ENCODE measurements around the gene PAK1.
"Not testable (repeated sequence)": the region's sequence is repeated elsewhere in the genome, so short reads cannot be mapped to it uniquely, and the experiment has no call there.

PAK1 gene

GRCh38 chr11:77473801-77474683 lies at the start of gene PAK1:
Gene PAK1 (minus strand): TSS chr11:77474094. CDS start chr11:77392520, 81,574 bp downstream.
- DNase-seq, result peak; percentile 70 to 76

GRCh38 chr11:77522215-77522614 lies 48.3 kb upstream of the PAK1 start:
- no peak for DNase-seq

GRCh38 chr11:77519847-77520246 lies 46.0 kb upstream of the PAK1 start:
- no peak for DNase-seq

GRCh38 chr11:77518471-77518870 lies 44.6 kb upstream of the PAK1 start:
- DNase-seq, result no peak

GRCh38 chr11:77517753-77518152 lies 43.9 kb upstream of the PAK1 start:
- DNase-seq, result no peak

GRCh38 chr11:77517226-77517625 lies 43.3 kb upstream of the PAK1 start:
- no peak for DNase-seq

- no peak for DNase-seq
Measured at GRCh38 chr11:77515483-77515882, 41.6 kb upstream of the PAK1 start.

- no peak for DNase-seq
Measured at GRCh38 chr11:77515063-77515462, 41.2 kb upstream of the PAK1 start.

- no peak for DNase-seq
Measured at GRCh38 chr11:77512092-77512491, 38.2 kb upstream of the PAK1 start.

- no peak for DNase-seq
Measured at GRCh38 chr11:77510851-77511250, 37.0 kb upstream of the PAK1 start.

GRCh38 chr11:77510095-77510494 lies 36.2 kb upstream of the PAK1 start:
- no peak for DNase-seq

GRCh38 chr11:77508019-77508418 lies 34.1 kb upstream of the PAK1 start:
- no peak for DNase-seq

- DNase-seq, result no peak
Measured at GRCh38 chr11:77506857-77507256, 33.0 kb upstream of the PAK1 start.

GRCh38 chr11:77505956-77506355 lies 32.1 kb upstream of the PAK1 start:
- no peak for DNase-seq

GRCh38 chr11:77503006-77503405 lies 29.1 kb upstream of the PAK1 start:
- DNase-seq, result no peak

- DNase-seq, result no peak
Measured at GRCh38 chr11:77502346-77502905, 28.5 kb upstream of the PAK1 start.

- DNase-seq, result no peak
Measured at GRCh38 chr11:77501758-77502157, 27.9 kb upstream of the PAK1 start.

GRCh38 chr11:77497368-77497767 lies 23.5 kb upstream of the PAK1 start:
- DNase-seq, result no peak

- no peak for DNase-seq
Measured at GRCh38 chr11:77495526-77495925, 21.6 kb upstream of the PAK1 start.

GRCh38 chr11:77490035-77490434 lies 16.1 kb upstream of the PAK1 start:
- DNase-seq, result not testable (repeated sequence)

GRCh38 chr11:77487790-77488189 lies 13.9 kb upstream of the PAK1 start:
- DNase-seq, result no peak

GRCh38 chr11:77479746-77480352 lies 6.0 kb upstream of the PAK1 start:
- DNase-seq, result no peak

- no peak for DNase-seq
Measured at GRCh38 chr11:77475206-77475605, 1.3 kb upstream of the PAK1 start.

- no peak for DNase-seq
Measured at GRCh38 chr11:77474684-77475060, 778 bp upstream of the PAK1 start.
